NCI-H2196 (cell line): ENCODE results near the gene BANP.
"Not testable (repeated sequence)": the region's sequence is repeated elsewhere in the genome, so short reads cannot be mapped to it uniquely, and the experiment has no call there.

Source experiments
- DNase-seq: peaks from one replicate; lab custom pipeline; 2025; ENCODE audit not compliant: unreplicated experiment; lab: John Stamatoyannopoulos, UW

Gene BANP

DNA sequence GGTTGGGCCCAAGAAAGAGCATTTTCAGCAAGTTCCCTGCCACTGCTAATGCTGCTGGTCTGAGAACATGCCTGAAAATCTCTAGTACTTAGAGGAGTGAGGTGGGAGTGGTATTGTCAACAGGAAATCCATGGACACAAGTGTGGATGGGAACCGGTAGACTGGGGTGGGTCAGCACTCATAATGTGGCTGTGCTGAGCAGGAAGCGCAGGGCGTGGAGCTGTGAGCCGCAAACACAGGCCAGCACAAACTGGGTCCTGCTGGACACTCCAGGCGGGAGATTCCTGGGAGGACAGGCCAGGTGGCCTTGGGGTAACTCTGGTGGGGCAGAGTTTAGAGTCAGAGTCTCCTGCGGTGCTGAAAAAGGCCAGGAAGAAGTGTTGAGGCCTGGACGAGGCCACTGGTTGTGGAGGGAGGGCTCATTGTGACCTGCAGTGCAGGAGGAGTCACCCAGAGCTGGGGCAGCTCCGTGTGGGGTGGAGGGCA, 62.6 kb downstream of the BANP start:
- no peak for DNase-seq

DNA sequence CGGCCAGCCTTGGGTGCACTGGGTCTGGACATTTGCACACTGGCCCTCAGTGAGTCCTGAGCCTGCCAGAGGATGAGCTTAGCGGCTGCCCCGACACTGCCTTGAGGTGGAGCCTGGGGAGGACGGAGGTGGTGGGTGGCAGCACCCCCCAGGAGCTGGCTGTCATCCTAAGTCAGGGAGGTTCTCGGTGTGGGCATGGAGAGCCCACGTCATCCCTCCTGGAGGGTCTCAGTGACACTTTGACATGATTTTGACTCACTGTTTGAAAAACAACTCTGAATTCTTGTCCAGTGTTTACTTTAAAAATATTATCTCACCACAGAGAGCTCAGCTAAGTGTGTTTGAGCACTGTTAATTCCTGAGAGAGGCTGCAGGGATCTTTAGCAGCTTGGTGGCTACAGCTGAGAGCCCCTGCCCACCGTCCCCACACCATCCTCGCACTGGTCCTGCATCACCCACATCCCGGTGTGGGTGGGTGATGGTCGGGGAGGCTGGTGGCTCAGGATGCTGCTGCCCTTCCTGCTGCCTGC, 63.1 kb downstream of the BANP start:
- DNase-seq: no peak

- no peak for DNase-seq
Measured at GRCh38 chr16:88014954-88015805, 63.9 kb downstream of the BANP start.

GRCh38 chr16:88015806-88016140, 64.5 kb downstream of the BANP start:
- DNase-seq: no peak

DNA sequence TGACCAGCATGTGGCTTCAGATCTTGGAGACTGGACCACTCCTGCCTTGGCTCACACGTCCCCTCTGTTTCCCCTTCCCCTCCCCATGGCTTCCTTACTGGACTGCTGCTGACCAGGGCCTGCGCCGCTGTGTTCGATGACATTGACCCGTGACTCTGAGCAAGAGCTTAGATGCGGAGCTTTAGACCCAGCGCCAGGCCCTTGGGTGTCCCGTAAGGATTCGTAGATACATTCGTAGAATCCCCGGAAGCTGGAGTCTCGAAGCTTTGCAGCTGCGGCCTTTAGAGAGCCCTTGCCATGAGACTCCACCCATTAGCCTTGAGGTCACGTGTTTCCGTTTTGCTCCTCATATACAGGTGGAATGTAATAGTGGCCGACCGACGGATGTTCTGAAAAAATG, 65.2 kb downstream of the BANP start:
- DNase-seq: not testable (repeated sequence)

GRCh38 chr16:88016964-88017363, 65.7 kb downstream of the BANP start:
- DNase-seq: no peak

GRCh38 chr16:88017587-88018101, 66.4 kb downstream of the BANP start:
- no peak for DNase-seq

GRCh38 chr16:88018382-88018781, 67.1 kb downstream of the BANP start:
- not testable (repeated sequence) for DNase-seq

- not testable (repeated sequence) for DNase-seq
Measured at GRCh38 chr16:88019041-88019820, 68.0 kb downstream of the BANP start.

GRCh38 chr16:88019821-88020515, 68.7 kb downstream of the BANP start:
- no peak for DNase-seq

DNA sequence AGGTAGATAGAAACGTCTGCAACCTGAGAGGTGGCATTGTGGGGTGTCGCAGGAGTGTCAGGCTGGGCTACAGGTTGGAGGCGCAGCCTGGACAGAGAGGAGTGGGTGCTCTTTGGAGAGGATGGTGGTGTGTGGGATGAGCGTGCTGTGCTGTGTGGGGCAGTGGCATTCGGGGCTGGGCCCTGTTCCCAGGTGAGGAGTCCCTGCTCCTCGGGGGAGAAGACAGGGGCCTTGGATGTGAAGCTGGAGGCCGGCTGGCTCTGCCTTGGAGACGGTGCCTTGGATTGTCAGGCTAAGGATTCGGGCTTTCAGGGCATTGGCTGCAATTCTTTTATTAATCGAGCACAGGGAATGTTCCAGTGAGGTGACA, 69.3 kb downstream of the BANP start:
- no peak for DNase-seq

GRCh38 chr16:88021041-88021970, 70.1 kb downstream of the BANP start:
- not testable (repeated sequence) for DNase-seq

GRCh38 chr16:88022076-88023042, 71.1 kb downstream of the BANP start:
- no peak for DNase-seq

DNA sequence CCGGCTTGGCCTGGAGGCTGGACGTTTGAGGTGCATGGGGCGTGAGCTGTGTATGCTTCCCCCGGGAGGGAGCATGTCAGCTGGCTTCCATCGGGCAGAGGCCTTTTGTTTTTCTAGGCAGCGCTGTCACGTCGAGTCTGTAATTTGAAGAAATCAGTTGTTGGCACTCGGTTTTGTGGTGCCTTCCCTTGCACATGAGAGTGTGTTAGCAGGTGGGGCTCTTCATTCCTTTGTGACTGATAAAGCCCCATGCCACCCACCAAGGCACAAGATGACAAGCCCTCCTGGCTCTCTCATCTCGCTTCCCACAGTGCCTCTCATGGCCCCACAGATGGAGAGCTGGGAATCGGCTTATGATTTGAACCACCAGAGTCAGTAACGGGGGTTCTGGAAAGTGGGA, 72.1 kb downstream of the BANP start:
- no peak for DNase-seq

GRCh38 chr16:88023786-88024185, 72.6 kb downstream of the BANP start:
- no peak for DNase-seq

- not testable (repeated sequence) for DNase-seq
Measured at GRCh38 chr16:88024491-88025085, 73.4 kb downstream of the BANP start.

DNA sequence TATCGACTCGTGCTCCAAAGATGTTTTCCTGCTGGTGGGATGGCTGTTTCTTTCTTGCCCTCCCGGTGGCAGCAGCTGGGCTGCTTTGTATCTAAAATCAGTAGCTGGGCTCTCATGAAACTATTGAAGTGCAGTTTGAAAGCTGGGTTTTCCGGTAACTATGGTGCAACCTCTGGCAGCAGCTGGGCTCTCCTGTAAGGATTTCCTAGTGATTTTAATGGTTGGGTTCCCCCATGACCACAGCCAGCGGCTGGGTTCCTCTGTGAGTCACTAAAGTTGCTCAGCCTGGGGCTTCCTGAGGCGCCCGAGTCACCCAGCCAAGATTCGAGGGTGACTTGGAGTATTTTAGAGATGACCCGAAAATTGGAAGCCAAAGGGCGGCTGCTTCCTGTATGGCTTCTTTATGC, 73.9 kb downstream of the BANP start:
- DNase-seq: not testable (repeated sequence)

- DNase-seq: not testable (repeated sequence)
Measured at GRCh38 chr16:88025828-88026555, 74.8 kb downstream of the BANP start.
